Measurements from ENCODE around the gene GPR160. TPM values are rescaled to one million over a fixed set of nuclear protein-coding genes. Genes with fewer than 3 reads are reported as not detected.

Gene GPR160
- total RNA-seq (2014; rRNA removed): 13.0 and 15.7 TPM in 2 replicates
- percentile 40 among the genes with signal in this experiment for Bru-seq, nascent RNA
- percentile 32 among the genes with signal in this experiment for BruChase-seq, experiment 1, labeled RNA remaining after a 6-hour chase
- percentile 37 among the genes with signal in this experiment for BruChase-seq, experiment 2, labeled RNA remaining after a 2-hour chase
- long read RNA-seq, transcript GPR160-201 (4 exons, 2,039 nt): major isoform, 6 of 7 reads
- long read RNA-seq, partial matches to known transcripts: 0 of 7 reads
- long read RNA-seq, other reads (novel, unspliced or antisense): 1 of 7 reads

GRCh38 chr3:170037463-170038433 lies at the start of gene GPR160:
Gene GPR160 (plus strand): TSS chr3:170037995. CDS start chr3:170083973, 45,978 bp downstream.
- ChIA-PET CTCF (no interaction called here), POLR2A (ENCODE audit: unreplicated experiment) (no interaction called here)
- Histone ChIP-seq H3K27ac (ENCODE audit: low read length) (no peak within 1 kb of the TSS), H3K9me3 (ENCODE audit: low read length) (no peaks in the 10 kb centered on the region), H2AFZ (ENCODE audit: low read length) (peak within 1 kb of the TSS; percentile 95), H3K79me2 (ENCODE audit: low read length) (no peaks in the 10 kb centered on the region), H3F3A (ENCODE audit: low read length, unreplicated experiment) (no peaks in the 10 kb centered on the region), H3K4me3 (ENCODE audit: low read length) (peak within 1 kb of the TSS; percentile 77), H3K4me2 (ENCODE audit: low read length) (peak within 1 kb of the TSS; percentile 92), H3K36me3 (ENCODE audit: low read depth, low read length) (no peaks in the 10 kb centered on the region), H3K9ac (ENCODE audit: low read length) (peak within 1 kb of the TSS; percentile 5; the same call in 1 of the 2 replicates), H4K20me1 (ENCODE audit: low read length) (no peaks in the 10 kb centered on the region), H3K4me1 (ENCODE audit: insufficient read depth, low read length) (peaks cover 9% of the 10 kb centered on the region; the same call in 1 of the 2 replicates), H3K27me3 (ENCODE audit: low read length) (peaks cover 10% of the 10 kb centered on the region), H3K9me2 (replicated peaks; ENCODE audit: low read length) (no peaks in the 10 kb centered on the region)
- ATAC-seq: peak; percentile 72
- intact Hi-C loops (cut with micrococcal nuclease): loop anchor here (5.0 kb wide), 1 partner anchor 265 kb away; the partner anchor contains the start of gene MYNN
- no TSS peak for BruUV-seq (replicated peaks)
- DNase-seq: peak; percentile 75
- no peak for TF ChIP-seq EZH2 (IDR thresholded peaks at IDR 0.05; ENCODE audit: low read length, unreplicated experiment)
- TF ChIP-seq CTCF (conservative IDR thresholded peaks at IDR 0.05; ENCODE audit: low read depth, low read length): peak; percentile 79
- no peak for TF ChIP-seq EZH2phosphoT487 (IDR thresholded peaks at IDR 0.05; ENCODE audit: borderline replicate concordance, low read length)

- no peak for TF ChIP-seq EZH2phosphoT487 (IDR thresholded peaks at IDR 0.05; ENCODE audit: borderline replicate concordance, low read length)
- TF ChIP-seq EZH2 (IDR thresholded peaks at IDR 0.05; ENCODE audit: low read length, unreplicated experiment): no peak
- no peak for TF ChIP-seq CTCF (conservative IDR thresholded peaks at IDR 0.05; ENCODE audit: low read depth, low read length)
- no peak overlapping the region for H3K27ac ChIP-seq (ENCODE audit: low read length)
- H3K4me3 ChIP-seq (ENCODE audit: low read length): no peak overlapping the region
- ChIA-PET CTCF (no interaction called here), POLR2A (ENCODE audit: unreplicated experiment) (interaction anchor here (0.6 kb wide), 1 partner anchor 59 kb away, joined by 12 read pairs; no protein-coding TSS in a partner anchor)
- DNase-seq (no peak), ATAC-seq (no peak)
- H2AFZ ChIP-seq (ENCODE audit: low read length): no peak overlapping the region
- H3K4me1 ChIP-seq (ENCODE audit: insufficient read depth, low read length): no peaks in the 10 kb centered on the region
- H3K9me2 ChIP-seq (replicated peaks; ENCODE audit: low read length): no peaks in the 10 kb centered on the region
- no peaks in the 10 kb centered on the region for H3K9me3 ChIP-seq (ENCODE audit: low read length)
- no peaks in the 10 kb centered on the region for H3K79me2 ChIP-seq (ENCODE audit: low read length)
- H3K9ac ChIP-seq (ENCODE audit: low read length): no peak overlapping the region
- intact Hi-C loops (cut with micrococcal nuclease): no loop called here
- H3K27me3 ChIP-seq (ENCODE audit: low read length): no peaks in the 10 kb centered on the region
- H3K4me2 ChIP-seq (ENCODE audit: low read length): no peak overlapping the region
- no peaks in the 10 kb centered on the region for H4K20me1 ChIP-seq (ENCODE audit: low read length)
- no peaks in the 10 kb centered on the region for H3F3A ChIP-seq (ENCODE audit: low read length, unreplicated experiment)
- no TSS peak for BruUV-seq (replicated peaks)
- peaks cover 53% of the 10 kb centered on the region for H3K36me3 ChIP-seq (ENCODE audit: low read depth, low read length)
Observed at GRCh38 chr3:169990431-169990830, 47.4 kb upstream of the GPR160 start.

All from PC-3 (cell line).